Activated CD4-positive, alpha-beta T cell treated with anti-CD3 and anti-CD28 coated beads, Interleukin-2, amount 50 U/mL, for 48 hours (primary cell): ENCODE results near the gene TM7SF2.

ENCODE experiments used
- DNase-seq, 2 experiments: peaks; one replicate each; pipeline ENCODE4 v3.0.0-alpha.2; 2020

TM7SF2 gene

GRCh38 chr11:65159012-65159411 lies 47.3 kb downstream of the TM7SF2 start:
- DNase-seq: no peak

GRCh38 chr11:65160643-65161042 lies 49.0 kb downstream of the TM7SF2 start:
- DNase-seq: no peak

- DNase-seq: no peak
These were observed 52.0 kb downstream of the TM7SF2 start for GRCh38 chr11:65163684-65164083.
